Measurements from ENCODE around the gene KLHL36. TPM values are rescaled to one million over a fixed set of nuclear protein-coding genes. Genes with fewer than 3 reads are reported as not detected.

Gene KLHL36
- polyA plus RNA-seq, 4 donors: 12.7 to 33.1 (median 19.3) TPM

- Histone ChIP-seq H3K36me3 (ENCODE audit: control insufficient read depth in 3 of 3, insufficient read depth in 2 of 3, low read depth in 1 of 3, low read length in 3 of 3) (peaks cover 0 to 3% (median 0%) of the 10 kb centered on the region in 3 donors), H3K4me3 (ENCODE audit: low read depth in 1 of 3, low read length in 3 of 3) (no peak overlapping the region), H3K27ac (ENCODE audit: low read depth in 1 of 3, low read length in 2 of 3) (no peak overlapping the region), H3K27me3 (ENCODE audit: control insufficient read depth in 3 of 3, insufficient read depth in 3 of 3, low read length in 3 of 3) (no peaks in the 10 kb centered on the region), H3K4me1 (ENCODE audit: control insufficient read depth in 3 of 3, insufficient read depth in 2 of 3, low read depth in 1 of 3, low read length in 2 of 3) (no peaks in the 10 kb centered on the region), H3K9me3 (ENCODE audit: control insufficient read depth in 2 of 2, insufficient read depth in 1 of 2, low read depth in 1 of 2, low read length in 1 of 2) (no peaks in the 10 kb centered on the region)
- FAIRE-seq (no peak), DNase-seq (no peak)
- 81 to 91% (median 87%) methylated on average over 3 of the region's 3 CpGs for WGBS, 3 donors
Observed at GRCh38 chr16:84673561-84673960, 25.2 kb downstream of the KLHL36 start.

DNA sequence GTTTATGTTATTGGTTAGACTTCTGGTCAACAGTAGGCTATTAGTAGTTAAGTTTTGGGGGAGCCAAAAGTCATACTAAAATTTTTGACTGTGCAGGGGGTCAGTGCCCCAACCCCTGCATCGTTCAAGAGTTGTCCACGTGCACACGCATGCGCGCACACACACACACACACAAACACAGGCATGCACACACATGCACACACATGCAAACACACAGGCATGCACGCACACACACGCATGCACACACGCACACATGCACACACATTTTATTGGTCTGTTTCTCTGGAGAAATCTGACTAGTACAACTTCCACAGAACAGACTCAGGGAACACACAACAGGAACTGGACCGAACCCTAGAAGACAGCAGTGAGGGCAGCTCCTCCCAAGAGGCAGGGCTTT is 27.1 kb downstream of the KLHL36 start:
- FAIRE-seq (no peak), DNase-seq (no peak)
- Histone ChIP-seq H3K9me3 (ENCODE audit: control insufficient read depth in 2 of 2, insufficient read depth in 1 of 2, low read depth in 1 of 2, low read length in 1 of 2) (no peaks in the 10 kb centered on the region), H3K27ac (ENCODE audit: low read depth in 1 of 3, low read length in 2 of 3) (no peak overlapping the region), H3K4me1 (ENCODE audit: control insufficient read depth in 3 of 3, insufficient read depth in 2 of 3, low read depth in 1 of 3, low read length in 2 of 3) (no peaks in the 10 kb centered on the region), H3K36me3 (ENCODE audit: control insufficient read depth in 3 of 3, insufficient read depth in 2 of 3, low read depth in 1 of 3, low read length in 3 of 3) (no peaks in the 10 kb centered on the region), H3K4me3 (ENCODE audit: low read depth in 1 of 3, low read length in 3 of 3) (no peak overlapping the region), H3K27me3 (ENCODE audit: control insufficient read depth in 3 of 3, insufficient read depth in 3 of 3, low read length in 3 of 3) (no peaks in the 10 kb centered on the region)
- 85 to 94% (median 90%) methylated on average over 9 of the region's 9 CpGs for WGBS, 3 donors

DNA sequence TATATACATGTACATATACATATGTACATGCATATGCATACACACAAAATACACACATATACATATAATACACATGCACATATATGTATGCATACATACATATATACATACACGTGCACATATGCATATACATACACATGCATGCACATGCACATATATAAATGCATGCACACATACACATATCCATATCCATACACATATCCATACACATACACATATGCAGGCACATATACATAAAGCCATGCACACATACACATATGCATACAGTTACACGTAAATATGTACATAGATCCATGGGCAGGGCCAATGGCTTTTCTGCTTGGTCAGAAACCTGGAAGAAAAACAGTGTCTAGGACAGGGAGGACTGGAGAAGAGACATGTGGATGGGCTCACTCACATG is 27.6 kb downstream of the KLHL36 start:
- WGBS, 3 donors: 95 to 96% (median 95%) methylated on average over 2 of the region's 2 CpGs
- FAIRE-seq (no peak), DNase-seq (no peak)

GRCh38 chr16:84677017-84677803 is 28.9 kb downstream of the KLHL36 start:
- WGBS, 3 donors: 71 to 77% (median 76%) methylated on average over 14 of the region's 14 CpGs

More for the DNA sequence above, 27.6 kb downstream of the KLHL36 start:
- Histone ChIP-seq H3K4me1 (ENCODE audit: control insufficient read depth in 3 of 3, insufficient read depth in 2 of 3, low read depth in 1 of 3, low read length in 2 of 3) (no peaks in the 10 kb centered on the region), H3K27ac (ENCODE audit: low read depth in 1 of 3, low read length in 2 of 3) (no peak overlapping the region), H3K27me3 (ENCODE audit: control insufficient read depth in 3 of 3, insufficient read depth in 3 of 3, low read length in 3 of 3) (no peaks in the 10 kb centered on the region), H3K9me3 (ENCODE audit: control insufficient read depth in 2 of 2, insufficient read depth in 1 of 2, low read depth in 1 of 2, low read length in 1 of 2) (no peaks in the 10 kb centered on the region), H3K4me3 (ENCODE audit: low read depth in 1 of 3, low read length in 3 of 3) (no peak overlapping the region), H3K36me3 (ENCODE audit: control insufficient read depth in 3 of 3, insufficient read depth in 2 of 3, low read depth in 1 of 3, low read length in 3 of 3) (no peaks in the 10 kb centered on the region)

DNA sequence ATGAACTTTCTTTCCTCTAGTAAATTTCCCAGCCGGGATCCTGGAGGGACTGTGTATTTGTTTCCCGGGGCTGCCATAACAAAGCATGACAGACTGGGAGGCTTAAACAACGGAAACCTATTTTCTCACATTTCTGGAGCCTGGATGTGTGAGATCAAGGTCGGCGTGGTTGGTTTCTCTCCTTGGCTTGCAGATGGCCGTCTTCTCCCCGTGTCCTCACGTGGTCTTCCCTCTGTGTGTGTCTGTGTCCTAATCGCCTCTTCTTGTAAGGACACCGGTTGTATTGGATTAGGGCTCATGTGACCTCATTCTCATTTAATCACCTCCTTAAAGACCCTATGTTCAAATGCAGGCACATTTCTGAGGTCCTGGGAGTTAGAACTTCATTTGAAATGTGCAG is 29.5 kb downstream of the KLHL36 start:
- Histone ChIP-seq H3K4me1 (ENCODE audit: control insufficient read depth in 3 of 3, insufficient read depth in 2 of 3, low read depth in 1 of 3, low read length in 2 of 3) (no peaks in the 10 kb centered on the region), H3K36me3 (ENCODE audit: control insufficient read depth in 3 of 3, insufficient read depth in 2 of 3, low read depth in 1 of 3, low read length in 3 of 3) (no peaks in the 10 kb centered on the region), H3K27me3 (ENCODE audit: control insufficient read depth in 3 of 3, insufficient read depth in 3 of 3, low read length in 3 of 3) (peaks cover 0 to 2% (median 0%) of the 10 kb centered on the region in 3 donors), H3K4me3 (ENCODE audit: low read depth in 1 of 3, low read length in 3 of 3) (no peak overlapping the region), H3K27ac (ENCODE audit: low read depth in 1 of 3, low read length in 2 of 3) (no peak overlapping the region), H3K9me3 (ENCODE audit: control insufficient read depth in 2 of 2, insufficient read depth in 1 of 2, low read depth in 1 of 2, low read length in 1 of 2) (no peaks in the 10 kb centered on the region)
- no peak for DNase-seq
- 71 to 79% (median 77%) methylated on average over 10 of the region's 10 CpGs for WGBS, 3 donors
- no peak for FAIRE-seq

More at GRCh38 chr16:84677017-84677803, 28.9 kb downstream of the KLHL36 start:
- H3K27ac ChIP-seq (ENCODE audit: low read depth in 1 of 3, low read length in 2 of 3): no peak overlapping the region
- H3K27me3 ChIP-seq (ENCODE audit: control insufficient read depth in 3 of 3, insufficient read depth in 3 of 3, low read length in 3 of 3): peaks cover 0 to 2% (median 0%) of the 10 kb centered on the region in 3 donors
- H3K9me3 ChIP-seq (ENCODE audit: control insufficient read depth in 2 of 2, insufficient read depth in 1 of 2, low read depth in 1 of 2, low read length in 1 of 2): no peaks in the 10 kb centered on the region
- FAIRE-seq: no peak
- H3K4me3 ChIP-seq (ENCODE audit: low read depth in 1 of 3, low read length in 3 of 3): no peak overlapping the region
- H3K36me3 ChIP-seq (ENCODE audit: control insufficient read depth in 3 of 3, insufficient read depth in 2 of 3, low read depth in 1 of 3, low read length in 3 of 3): no peaks in the 10 kb centered on the region
- H3K4me1 ChIP-seq (ENCODE audit: control insufficient read depth in 3 of 3, insufficient read depth in 2 of 3, low read depth in 1 of 3, low read length in 2 of 3): no peaks in the 10 kb centered on the region
- no peak for DNase-seq

DNA sequence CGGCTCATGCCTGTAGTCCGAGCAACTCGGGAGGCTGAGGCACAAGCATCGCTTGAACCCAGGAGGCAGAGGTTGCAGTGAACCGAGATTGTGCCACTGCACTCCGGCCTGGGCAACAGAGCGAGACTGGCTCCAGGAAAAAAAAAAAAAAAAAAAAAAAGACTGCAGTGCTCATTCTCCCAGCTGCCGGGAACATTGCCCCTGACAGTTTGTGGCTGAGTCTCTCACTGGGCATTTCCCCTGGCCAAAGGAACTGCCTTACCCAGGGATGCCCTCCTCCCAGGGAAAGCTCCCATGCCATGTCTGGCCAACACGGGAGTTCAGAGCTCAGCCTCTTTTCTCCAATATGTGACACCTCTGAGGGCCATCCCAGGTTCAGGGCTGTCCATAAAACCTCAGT is 30.2 kb downstream of the KLHL36 start:
- WGBS, 3 donors: 80 to 89% (median 86%) methylated on average over 9 of the region's 9 CpGs
- H3K27me3 ChIP-seq (ENCODE audit: control insufficient read depth in 3 of 3, insufficient read depth in 3 of 3, low read length in 3 of 3): peaks cover 0 to 2% (median 0%) of the 10 kb centered on the region in 3 donors
- no peak for DNase-seq
- no peak for FAIRE-seq
- H3K4me3 ChIP-seq (ENCODE audit: low read depth in 1 of 3, low read length in 3 of 3): no peak overlapping the region
- H3K27ac ChIP-seq (ENCODE audit: low read depth in 1 of 3, low read length in 2 of 3): no peak overlapping the region
- H3K36me3 ChIP-seq (ENCODE audit: control insufficient read depth in 3 of 3, insufficient read depth in 2 of 3, low read depth in 1 of 3, low read length in 3 of 3): no peaks in the 10 kb centered on the region
- no peaks in the 10 kb centered on the region for H3K4me1 ChIP-seq (ENCODE audit: control insufficient read depth in 3 of 3, insufficient read depth in 2 of 3, low read depth in 1 of 3, low read length in 2 of 3)
- no peaks in the 10 kb centered on the region for H3K9me3 ChIP-seq (ENCODE audit: control insufficient read depth in 2 of 2, insufficient read depth in 1 of 2, low read depth in 1 of 2, low read length in 1 of 2)

DNA sequence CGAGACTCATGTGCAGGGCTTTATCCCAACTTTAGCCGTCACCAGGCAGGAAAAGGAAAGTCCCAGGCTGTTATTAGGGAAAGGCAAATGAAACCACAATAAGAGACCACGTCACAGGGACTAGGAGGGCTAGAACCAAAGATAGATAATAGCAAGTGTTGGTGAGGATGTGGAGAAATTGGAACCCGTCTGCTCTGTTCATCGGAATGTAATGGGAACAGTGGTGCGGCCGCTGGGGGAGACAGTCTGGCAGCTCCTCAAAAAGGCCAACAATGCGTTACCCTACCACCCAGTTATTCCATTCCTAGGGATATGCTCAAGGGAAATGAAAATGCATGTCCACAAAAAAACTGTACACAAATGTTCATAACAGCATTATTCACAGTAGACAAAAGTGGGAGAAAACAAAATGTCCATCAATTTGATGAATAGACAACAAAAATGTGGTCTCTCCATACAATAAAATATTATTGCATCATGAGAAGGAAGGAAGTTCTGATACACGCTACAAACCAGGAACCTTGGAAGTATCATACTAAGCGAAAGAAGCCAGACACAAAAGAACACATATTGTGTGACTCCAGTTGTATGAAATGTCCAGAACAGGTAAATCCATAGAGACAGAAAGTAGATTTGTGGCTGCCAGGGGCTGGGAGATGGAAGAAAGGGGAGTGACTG is 32.0 kb downstream of the KLHL36 start:
- FAIRE-seq (no peak), DNase-seq (no peak)
- Histone ChIP-seq H3K4me1 (ENCODE audit: control insufficient read depth in 3 of 3, insufficient read depth in 2 of 3, low read depth in 1 of 3, low read length in 2 of 3) (no peaks in the 10 kb centered on the region), H3K4me3 (ENCODE audit: low read depth in 1 of 3, low read length in 3 of 3) (no peak overlapping the region), H3K9me3 (ENCODE audit: control insufficient read depth in 2 of 2, insufficient read depth in 1 of 2, low read depth in 1 of 2, low read length in 1 of 2) (no peaks in the 10 kb centered on the region), H3K27me3 (ENCODE audit: control insufficient read depth in 3 of 3, insufficient read depth in 3 of 3, low read length in 3 of 3) (peaks cover 0 to 6% (median 2%) of the 10 kb centered on the region in 3 donors), H3K27ac (ENCODE audit: low read depth in 1 of 3, low read length in 2 of 3) (no peak overlapping the region), H3K36me3 (ENCODE audit: control insufficient read depth in 3 of 3, insufficient read depth in 2 of 3, low read depth in 1 of 3, low read length in 3 of 3) (no peaks in the 10 kb centered on the region)
- WGBS, 3 donors: 90 to 95% (median 90%) methylated on average over 10 of the region's 10 CpGs

- no peaks in the 10 kb centered on the region for H3K9me3 ChIP-seq (ENCODE audit: control insufficient read depth in 2 of 2, insufficient read depth in 1 of 2, low read depth in 1 of 2, low read length in 1 of 2)
- no peaks in the 10 kb centered on the region for H3K36me3 ChIP-seq (ENCODE audit: control insufficient read depth in 3 of 3, insufficient read depth in 2 of 3, low read depth in 1 of 3, low read length in 3 of 3)
- no peak overlapping the region for H3K4me3 ChIP-seq (ENCODE audit: low read depth in 1 of 3, low read length in 3 of 3)
- DNase-seq: no peak
- 87 to 96% (median 91%) methylated on average over 4 of the region's 4 CpGs for WGBS, 3 donors
- FAIRE-seq: no peak
- no peaks in the 10 kb centered on the region for H3K4me1 ChIP-seq (ENCODE audit: control insufficient read depth in 3 of 3, insufficient read depth in 2 of 3, low read depth in 1 of 3, low read length in 2 of 3)
- H3K27me3 ChIP-seq (ENCODE audit: control insufficient read depth in 3 of 3, insufficient read depth in 3 of 3, low read length in 3 of 3): peaks cover 0 to 6% (median 2%) of the 10 kb centered on the region in 3 donors
- no peak overlapping the region for H3K27ac ChIP-seq (ENCODE audit: low read depth in 1 of 3, low read length in 2 of 3)
Observed at GRCh38 chr16:84680843-84681629, 32.7 kb downstream of the KLHL36 start.
